Esophagus muscularis mucosa (tissue), 3 donors: ENCODE results near the gene MYO1E.

ENCODE experiments used
- POLR2A ChIP-seq: fragments of 450-650 bp; IDR thresholded peaks from one replicate; pipeline ENCODE4 v1.6.1; 2017; ENCODE audit warnings: antibody characterized with exemption, moderate library complexity, mild to moderate bottlenecking, low read depth
- POLR2AphosphoS5 ChIP-seq, 2 donors: sonication (generic); formaldehyde crosslinking; IDR thresholded peaks; one replicate each; pipeline ENCODE4 v1.6.1; 2017; ENCODE audit warnings: antibody characterized with exemption in 2 of 2
- TF ChIP-seq, protein P1 (sequence below), 3 experiments: fragments of 200-600 bp in 2 of 3; fragments of 450-650 bp in 1 of 3; sonication (generic) in 2 of 3; IDR thresholded peaks; one replicate each; pipeline ENCODE4 v1.5.1; 2017 to 2019; ENCODE audit warnings: antibody characterized with exemption in 3 of 3, mild to moderate bottlenecking in 2 of 3, moderate library complexity in 1 of 3

DNA sequence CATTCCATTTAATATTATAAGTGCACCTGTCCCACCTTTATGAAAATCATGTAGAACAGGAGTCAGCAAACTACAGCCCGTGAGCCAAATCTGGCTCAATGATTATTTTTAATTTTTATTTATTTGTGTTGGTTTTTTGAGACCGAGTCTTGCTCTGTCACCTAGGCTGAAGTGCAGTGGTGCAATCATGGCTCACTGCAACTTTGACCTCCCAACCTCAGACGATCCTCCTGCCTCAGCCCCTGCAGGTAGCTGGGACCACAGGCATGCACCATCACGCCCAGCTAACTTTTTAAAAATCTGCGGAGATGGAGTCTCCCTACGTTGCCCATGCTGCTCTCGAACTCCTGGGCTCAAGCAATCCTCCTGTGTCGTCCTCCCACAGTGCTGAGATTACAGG lies 42.0 kb downstream of the MYO1E start:
- TF ChIP-seq POLR2A (no peak), POLR2AphosphoS5 (IDR thresholded peaks at IDR 0.05) (no peak)
- TF ChIP-seq, protein P1, sequence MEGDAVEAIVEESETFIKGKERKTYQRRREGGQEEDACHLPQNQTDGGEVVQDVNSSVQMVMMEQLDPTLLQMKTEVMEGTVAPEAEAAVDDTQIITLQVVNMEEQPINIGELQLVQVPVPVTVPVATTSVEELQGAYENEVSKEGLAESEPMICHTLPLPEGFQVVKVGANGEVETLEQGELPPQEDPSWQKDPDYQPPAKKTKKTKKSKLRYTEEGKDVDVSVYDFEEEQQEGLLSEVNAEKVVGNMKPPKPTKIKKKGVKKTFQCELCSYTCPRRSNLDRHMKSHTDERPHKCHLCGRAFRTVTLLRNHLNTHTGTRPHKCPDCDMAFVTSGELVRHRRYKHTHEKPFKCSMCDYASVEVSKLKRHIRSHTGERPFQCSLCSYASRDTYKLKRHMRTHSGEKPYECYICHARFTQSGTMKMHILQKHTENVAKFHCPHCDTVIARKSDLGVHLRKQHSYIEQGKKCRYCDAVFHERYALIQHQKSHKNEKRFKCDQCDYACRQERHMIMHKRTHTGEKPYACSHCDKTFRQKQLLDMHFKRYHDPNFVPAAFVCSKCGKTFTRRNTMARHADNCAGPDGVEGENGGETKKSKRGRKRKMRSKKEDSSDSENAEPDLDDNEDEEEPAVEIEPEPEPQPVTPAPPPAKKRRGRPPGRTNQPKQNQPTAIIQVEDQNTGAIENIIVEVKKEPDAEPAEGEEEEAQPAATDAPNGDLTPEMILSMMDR (IDR thresholded peaks at IDR 0.05): no peak
